Uterus (tissue), 2 donors: ENCODE results near the gene SIPA1L3.

Experiments used
- POLR2A ChIP-seq, 2 donors: fragments of 450-650 bp; IDR thresholded peaks; one replicate each; pipeline ENCODE4 v1.6.1; 2016; ENCODE audit warnings: antibody characterized with exemption in 2 of 2, mild to moderate bottlenecking in 1 of 2, moderate library complexity in 1 of 2
- TF ChIP-seq, protein P1 (sequence below), 4 experiments: fragments of 200-600 bp in 2 of 4; fragments of 450-650 bp in 2 of 4; sonication (generic) in 2 of 4; IDR thresholded peaks; one replicate each; pipeline ENCODE4 v1.5.1; 2016 to 2019; ENCODE audit warnings: antibody characterized with exemption in 4 of 4, mild to moderate bottlenecking in 2 of 4, moderate library complexity in 1 of 4

DNA sequence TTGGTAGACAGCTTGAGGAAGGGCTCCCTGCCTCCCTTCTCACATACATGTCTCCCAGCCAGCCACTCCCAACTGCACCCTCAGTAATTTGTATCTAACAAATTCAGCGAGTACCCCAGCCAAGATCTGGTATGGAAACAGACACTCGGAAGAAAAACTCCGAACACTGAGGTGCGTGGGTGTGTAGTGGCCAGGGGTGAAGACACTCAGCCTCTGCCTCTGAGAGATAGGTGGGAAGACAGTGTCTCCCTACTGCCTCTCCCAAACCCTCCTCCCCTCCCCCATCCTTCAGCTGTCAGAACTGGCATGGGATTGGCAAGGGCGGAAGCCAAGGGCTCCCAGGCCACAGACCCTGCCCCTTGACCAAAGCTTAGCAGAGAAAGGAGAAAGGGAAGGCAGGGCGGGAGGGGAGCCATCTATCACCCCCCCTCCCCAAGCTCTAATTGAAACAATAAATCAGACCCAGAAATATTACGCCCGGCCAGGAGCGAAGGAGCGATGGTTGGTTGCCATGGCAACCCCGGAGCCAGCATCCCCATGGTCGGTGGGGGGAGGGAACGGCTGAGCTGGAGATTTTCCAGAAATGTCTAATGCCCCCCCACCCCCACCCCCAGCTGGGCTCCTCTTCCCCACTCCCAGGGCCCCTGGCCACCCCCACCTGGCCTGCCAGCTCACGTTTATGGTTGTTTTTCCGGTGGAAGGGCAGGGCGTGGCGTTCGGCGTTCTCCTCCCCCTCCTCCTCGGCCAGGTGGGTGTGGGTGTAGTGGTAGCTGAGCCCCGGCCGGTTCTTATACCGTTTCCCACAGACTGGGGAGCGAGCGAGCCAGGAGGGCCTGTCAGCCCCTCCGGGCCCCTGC, 310.0 kb downstream of the SIPA1L3 start:
- TF ChIP-seq, protein P1, sequence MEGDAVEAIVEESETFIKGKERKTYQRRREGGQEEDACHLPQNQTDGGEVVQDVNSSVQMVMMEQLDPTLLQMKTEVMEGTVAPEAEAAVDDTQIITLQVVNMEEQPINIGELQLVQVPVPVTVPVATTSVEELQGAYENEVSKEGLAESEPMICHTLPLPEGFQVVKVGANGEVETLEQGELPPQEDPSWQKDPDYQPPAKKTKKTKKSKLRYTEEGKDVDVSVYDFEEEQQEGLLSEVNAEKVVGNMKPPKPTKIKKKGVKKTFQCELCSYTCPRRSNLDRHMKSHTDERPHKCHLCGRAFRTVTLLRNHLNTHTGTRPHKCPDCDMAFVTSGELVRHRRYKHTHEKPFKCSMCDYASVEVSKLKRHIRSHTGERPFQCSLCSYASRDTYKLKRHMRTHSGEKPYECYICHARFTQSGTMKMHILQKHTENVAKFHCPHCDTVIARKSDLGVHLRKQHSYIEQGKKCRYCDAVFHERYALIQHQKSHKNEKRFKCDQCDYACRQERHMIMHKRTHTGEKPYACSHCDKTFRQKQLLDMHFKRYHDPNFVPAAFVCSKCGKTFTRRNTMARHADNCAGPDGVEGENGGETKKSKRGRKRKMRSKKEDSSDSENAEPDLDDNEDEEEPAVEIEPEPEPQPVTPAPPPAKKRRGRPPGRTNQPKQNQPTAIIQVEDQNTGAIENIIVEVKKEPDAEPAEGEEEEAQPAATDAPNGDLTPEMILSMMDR (IDR thresholded peaks at IDR 0.05): no peak
- no peak for TF ChIP-seq POLR2A (IDR thresholded peaks at IDR 0.05)
